Nucleus accumbens (tissue), 56 donors: ENCODE data around the gene CBX1.
A peak's percentile ranks its signal among the peaks of the same experiment; 100 is the strongest.

Experiments
- DNase-seq, 56 donors: peaks; one replicate each; lab custom pipeline; 2025; lab: John Stamatoyannopoulos, UW

CBX1 gene

DNA sequence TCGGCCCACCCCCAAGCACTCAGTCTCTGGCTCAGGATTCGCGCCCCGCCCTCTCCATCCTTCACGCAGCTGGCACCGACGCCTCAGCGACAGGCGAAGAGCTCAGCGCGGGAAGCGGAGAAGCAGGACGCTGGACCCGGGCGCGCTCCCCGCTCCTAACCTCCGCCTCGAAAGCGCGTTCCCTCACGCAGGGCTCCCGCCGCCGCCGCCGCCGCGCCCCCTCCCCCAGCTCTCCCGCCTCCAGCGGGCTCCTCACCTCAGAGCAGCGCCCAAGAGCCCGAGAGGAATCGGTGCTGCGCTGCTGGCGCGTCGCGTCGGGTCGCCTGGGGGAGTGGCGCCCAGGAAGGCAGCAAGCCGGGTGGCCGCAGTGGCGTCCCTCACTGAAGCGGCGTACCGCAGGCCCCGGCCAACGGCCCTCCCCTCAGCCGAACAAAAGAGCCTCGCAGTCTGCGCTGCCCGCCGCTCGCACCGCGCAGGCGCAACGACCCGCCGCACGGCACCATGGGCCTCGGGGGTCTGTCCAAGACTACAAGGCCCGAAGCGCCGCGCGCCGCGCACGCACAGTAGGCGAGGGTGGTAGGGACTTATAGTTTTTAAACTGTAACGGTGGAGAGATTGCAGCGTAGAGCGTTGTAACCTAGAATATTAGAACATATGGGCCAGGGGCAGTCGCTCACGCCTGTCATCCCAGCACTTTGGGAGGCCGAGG, at the start of gene CBX1:
CBX1 (minus strand) TSS at position 467 of the 709 bp plus-strand sequence. CDS start 24,474 bp downstream, outside the sequence.
- DNase-seq = peak; percentile 54 to 97 (median 92)

GRCh38 chr17:48150597-48151001, 49.3 kb upstream of the CBX1 start:
- DNase-seq = no peak

GRCh38 chr17:48149787-48150463, 48.6 kb upstream of the CBX1 start:
- DNase-seq = no peak

- peak in 7 of 56 donors; percentile 8 to 34 (median 19) for DNase-seq
Measured at GRCh38 chr17:48148854-48149786, 47.8 kb upstream of the CBX1 start.

DNA sequence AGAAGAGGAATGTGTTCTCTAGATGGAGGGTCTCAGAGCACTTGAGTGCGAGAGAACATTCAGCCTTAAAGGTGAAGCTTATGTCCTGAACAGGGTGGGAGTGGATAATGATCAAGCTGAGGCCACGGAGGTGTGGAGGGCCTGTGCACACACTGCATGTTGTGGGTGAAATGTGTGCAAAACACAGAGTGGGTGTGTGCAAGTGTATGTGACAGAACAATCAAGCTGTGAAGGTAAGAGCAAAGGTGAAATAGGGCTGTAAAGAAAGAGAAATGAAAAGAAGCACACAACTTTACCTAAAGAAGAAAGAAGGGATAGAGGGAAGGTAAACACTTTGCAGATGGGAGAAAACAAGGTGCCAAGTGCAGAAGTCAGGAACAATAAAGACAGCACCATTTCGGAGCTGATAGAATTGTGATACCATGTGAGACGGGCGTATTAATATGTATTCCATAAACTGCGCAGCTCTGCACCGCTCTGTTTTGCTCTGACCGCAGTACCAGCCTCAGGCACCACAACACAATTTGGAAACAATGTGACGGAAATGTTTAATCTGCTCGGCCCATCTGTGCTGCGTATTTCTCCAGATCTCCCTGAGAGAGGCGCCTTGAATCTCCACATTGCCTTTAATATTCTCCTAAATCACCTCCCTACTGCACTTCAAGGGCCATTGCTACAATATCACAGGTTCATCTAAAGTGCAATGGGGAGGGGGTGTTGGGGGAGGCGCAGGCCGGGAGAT, 46.9 kb upstream of the CBX1 start:
- no peak for DNase-seq

DNA sequence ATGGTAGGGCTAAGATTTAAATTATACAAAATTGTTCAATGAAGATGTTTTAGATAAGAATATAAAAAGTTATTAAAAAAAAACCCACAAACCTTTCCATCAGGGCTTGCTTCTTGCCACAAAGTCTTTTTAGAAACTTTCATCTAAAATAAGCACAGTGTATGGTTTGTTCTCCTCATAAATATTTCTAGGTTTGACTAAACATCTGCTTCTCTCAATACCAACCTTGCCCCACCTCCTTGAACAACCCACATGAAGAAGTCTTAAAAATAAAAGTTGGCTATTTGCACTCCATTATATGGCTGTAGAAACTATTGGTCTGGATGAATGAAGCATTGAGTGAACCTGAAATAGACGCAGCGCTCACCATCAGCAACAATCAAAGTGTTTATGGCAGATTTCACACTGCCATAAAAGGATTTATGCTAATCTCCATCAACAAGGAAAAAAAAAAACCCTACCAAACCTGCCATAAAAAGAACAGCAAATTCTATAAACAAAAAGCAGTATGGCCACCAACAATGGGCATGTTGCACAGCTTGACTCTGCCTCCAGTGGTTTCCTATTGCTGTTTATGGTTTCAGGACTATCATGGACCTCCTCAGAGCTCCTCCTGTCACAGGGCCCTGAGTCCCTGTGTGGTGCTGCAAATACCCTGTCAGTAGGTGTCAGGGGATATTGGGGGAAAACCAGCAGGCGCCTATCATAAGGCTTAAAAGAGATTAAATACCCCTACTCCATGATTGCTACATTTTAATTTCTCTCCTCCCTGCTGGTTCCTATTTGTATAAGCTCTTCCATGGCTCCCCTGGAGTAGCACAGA, 43.9 kb upstream of the CBX1 start:
- no peak for DNase-seq

DNA sequence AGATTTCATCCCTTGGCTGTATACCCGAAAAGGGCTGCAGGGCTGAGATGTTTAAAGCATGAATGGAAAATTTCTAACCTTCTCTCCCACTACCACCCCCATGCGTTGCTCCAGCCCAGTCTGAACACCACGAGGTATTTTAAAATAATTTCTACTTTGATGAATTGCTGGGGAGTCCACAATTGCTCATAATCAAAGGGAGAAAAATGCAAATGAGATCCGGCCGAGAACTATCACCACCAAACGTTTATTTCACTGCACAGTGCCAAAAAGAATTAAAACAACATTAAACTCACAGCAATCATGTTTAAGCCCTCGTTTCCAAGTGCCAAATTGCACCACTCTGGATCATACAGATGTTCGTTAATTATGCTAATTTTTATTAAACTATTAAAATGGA, 43.0 kb upstream of the CBX1 start:
- DNase-seq = no peak

- no peak for DNase-seq
Measured at GRCh38 chr17:48143629-48144028, 42.4 kb upstream of the CBX1 start.

- DNase-seq = no peak
Measured at GRCh38 chr17:48139944-48140343, 38.7 kb upstream of the CBX1 start.

- no peak for DNase-seq
Measured at GRCh38 chr17:48137656-48138055, 36.4 kb upstream of the CBX1 start.

GRCh38 chr17:48134912-48135480, 33.7 kb upstream of the CBX1 start:
- DNase-seq = no peak

- DNase-seq = peak in 1 of 56 donors; percentile 14
Measured at GRCh38 chr17:48132385-48132784, 31.1 kb upstream of the CBX1 start.

GRCh38 chr17:48131216-48131824, 30.0 kb upstream of the CBX1 start:
- peak in 29 of 56 donors; percentile 5 to 76 (median 27) for DNase-seq

- no peak for DNase-seq
Measured at GRCh38 chr17:48129981-48130380, 28.7 kb upstream of the CBX1 start.

- no peak for DNase-seq
Measured at GRCh38 chr17:48128400-48128799, 27.1 kb upstream of the CBX1 start.

GRCh38 chr17:48127371-48128051, 26.2 kb upstream of the CBX1 start:
- peak in 4 of 56 donors; percentile 5 to 33 (median 14) for DNase-seq

DNA sequence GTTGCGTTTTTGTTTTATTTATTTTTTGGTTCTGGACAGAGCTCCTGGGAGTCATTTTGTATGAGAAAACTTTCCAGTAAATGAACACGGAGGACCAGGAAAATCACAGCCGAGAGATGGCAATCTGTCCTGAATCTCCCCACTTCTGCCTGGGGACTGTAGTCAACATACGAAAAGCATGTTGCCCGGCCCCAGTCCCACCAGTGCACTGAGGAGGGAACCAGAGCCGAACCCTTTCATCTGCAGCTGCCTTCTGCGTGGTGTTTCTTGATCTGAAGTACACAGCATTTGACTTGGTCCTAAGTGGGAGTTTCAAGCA, 25.2 kb upstream of the CBX1 start:
- no peak for DNase-seq
